SU-DHL-6 (cell line): ENCODE data around the gene NKAIN1.

Experiments
- H2AFZ ChIP-seq: fragments of 200-600 bp; sonication (generic); 2 replicates; pipeline ENCODE4 v1.6.1; 2014; ENCODE audit warnings: low read depth, mild to moderate bottlenecking, moderate library complexity, mixed read lengths, antibody characterized with exemption, low read length; ENCODE audit not compliant: severe bottlenecking
- H3F3A ChIP-seq: fragments of 200-600 bp; shearing (Covaris generic); 2 replicates; pipeline ENCODE4 v1.6.0; 2016; ENCODE audit warnings: antibody characterized with exemption, mild to moderate bottlenecking; ENCODE audit not compliant: insufficient read depth
- H3K27ac ChIP-seq: fragments of 200-600 bp; sonication (generic); 2 replicates; pipeline ENCODE4 v1.5.1; 2016; ENCODE audit warnings: low read depth, mild to moderate bottlenecking, low read length, moderate library complexity, mixed read lengths
- H3K27me3 ChIP-seq: fragments of 200-600 bp; sonication (generic), shearing (Covaris generic); 2 replicates; pipeline ENCODE4 v1.6.0; 2014; ENCODE audit warnings: mild to moderate bottlenecking, low read length
- H3K36me3 ChIP-seq: fragments of 200-600 bp; sonication (generic); 2 replicates; pipeline ENCODE4 v1.6.1; 2014; ENCODE audit warnings: mild to moderate bottlenecking, low read length, mixed read lengths
- H3K4me2 ChIP-seq: fragments of 300-600, 200-600 bp; shearing (Covaris generic), sonication (generic); 2 replicates; pipeline ENCODE4 v1.6.0; 2014; ENCODE audit warnings: low read length, low read depth, mild to moderate bottlenecking; ENCODE audit not compliant: poor library complexity, severe bottlenecking
- H3K4me3 ChIP-seq: fragments of 200-600 bp; sonication (generic); 2 replicates; pipeline ENCODE4 v1.5.1; 2014; ENCODE audit warnings: antibody characterized with exemption, low read length, mild to moderate bottlenecking, mixed read lengths; ENCODE audit not compliant: insufficient read depth, poor library complexity, severe bottlenecking
- H3K79me2 ChIP-seq: fragments of 200-600 bp; sonication (generic); 2 replicates; pipeline ENCODE4 v1.6.1; 2014; ENCODE audit warnings: mild to moderate bottlenecking, low read length, moderate library complexity; ENCODE audit not compliant: insufficient read depth
- H3K9ac ChIP-seq: fragments of 200-600 bp; sonication (generic); 2 replicates; pipeline ENCODE4 v1.7.0; 2014; ENCODE audit warnings: mild to moderate bottlenecking, low read length
- H3K9me2 ChIP-seq: fragments of 200-600 bp; sonication (generic); replicated peaks from 2 replicates; pipeline ENCODE4 v1.6.1; 2014; ENCODE audit warnings: low read length; ENCODE audit not compliant: insufficient read depth
- H3K9me3 ChIP-seq: fragments of 200-600 bp; sonication (generic); 2 replicates; pipeline ENCODE4 v1.6.1; 2014; ENCODE audit warnings: low read length, mixed read lengths; ENCODE audit not compliant: insufficient read depth
- H4K20me1 ChIP-seq: fragments of 200-600 bp; sonication (generic); 2 replicates; pipeline ENCODE4 v1.6.1; 2014; ENCODE audit warnings: low read depth, mild to moderate bottlenecking, antibody characterized with exemption, low read length, moderate library complexity, mixed read lengths
- CTCF ChIP-seq: fragments of 200-600 bp; sonication (generic); IDR thresholded peaks from one replicate; pipeline ENCODE4 v1.5.1; 2017; ENCODE audit warnings: antibody characterized with exemption, mild to moderate bottlenecking, low read length, moderate library complexity; ENCODE audit not compliant: insufficient read depth, poor library complexity, severe bottlenecking
- EZH2phosphoT487 ChIP-seq: fragments of 200-600 bp; sonication (generic), shearing (Covaris generic); conservative IDR thresholded peaks from 2 replicates; pipeline ENCODE4 v1.6.1; 2018; ENCODE audit warnings: mild to moderate bottlenecking, antibody characterized with exemption, low read length, moderate library complexity, mixed read lengths

Gene NKAIN1

GRCh38 chr1:31232689-31233088 is 7.0 kb downstream of the NKAIN1 start:
- H3K79me2 ChIP-seq, result no peaks in the 10 kb centered on the region
- H3K36me3 ChIP-seq, result no peaks in the 10 kb centered on the region
- no peak overlapping the region for H3K4me2 ChIP-seq
- no peak overlapping the region for H3K9ac ChIP-seq
- H3K4me3 ChIP-seq, result no peak overlapping the region
- TF ChIP-seq EZH2phosphoT487 (no peak), CTCF (no peak)
- H3K9me2 ChIP-seq, result no peaks in the 10 kb centered on the region
- H4K20me1 ChIP-seq, result no peaks in the 10 kb centered on the region
- H3K9me3 ChIP-seq, result no peaks in the 10 kb centered on the region
- no peak overlapping the region for H2AFZ ChIP-seq
- H3K27ac ChIP-seq, result no peak overlapping the region
- no peaks in the 10 kb centered on the region for H3K27me3 ChIP-seq
- H3F3A ChIP-seq, result no peaks in the 10 kb centered on the region

DNA sequence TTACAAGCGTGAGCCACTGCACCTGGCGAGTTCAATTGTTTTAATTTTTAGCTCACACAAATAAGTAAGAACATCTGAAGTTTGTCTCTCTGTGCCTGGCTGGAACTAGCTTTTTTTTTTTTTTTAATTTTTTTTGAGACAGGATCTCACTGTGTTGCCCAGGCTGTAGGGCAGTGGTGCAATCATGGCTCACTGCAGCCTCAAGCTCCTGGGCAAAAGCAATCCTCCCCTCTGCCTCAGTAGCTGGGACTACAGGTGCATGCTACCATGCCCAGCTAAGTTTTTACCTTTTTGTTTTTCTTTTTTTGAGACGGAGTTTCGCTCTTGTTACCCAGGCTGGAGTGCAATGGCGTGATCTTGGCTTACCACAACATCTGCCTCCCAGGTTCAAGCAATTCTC is 7.9 kb downstream of the NKAIN1 start:
- H3F3A ChIP-seq, result no peaks in the 10 kb centered on the region
- H3K36me3 ChIP-seq, result no peaks in the 10 kb centered on the region
- no peaks in the 10 kb centered on the region for H3K9me2 ChIP-seq
- H3K9ac ChIP-seq, result no peak overlapping the region
- H3K27me3 ChIP-seq, result no peaks in the 10 kb centered on the region
- TF ChIP-seq EZH2phosphoT487 (no peak), CTCF (no peak)
- H4K20me1 ChIP-seq, result no peaks in the 10 kb centered on the region
- H3K4me2 ChIP-seq, result no peak overlapping the region
- no peaks in the 10 kb centered on the region for H3K9me3 ChIP-seq
- no peaks in the 10 kb centered on the region for H3K79me2 ChIP-seq
- H2AFZ ChIP-seq, result no peak overlapping the region
- H3K27ac ChIP-seq, result no peak overlapping the region
- H3K4me3 ChIP-seq, result no peak overlapping the region

- no peaks in the 10 kb centered on the region for H3K36me3 ChIP-seq
- H3K9me2 ChIP-seq, result no peaks in the 10 kb centered on the region
- H3F3A ChIP-seq, result no peaks in the 10 kb centered on the region
- no peaks in the 10 kb centered on the region for H3K27me3 ChIP-seq
- H4K20me1 ChIP-seq, result no peaks in the 10 kb centered on the region
- no peak overlapping the region for H3K4me3 ChIP-seq
- no peaks in the 10 kb centered on the region for H3K79me2 ChIP-seq
- H2AFZ ChIP-seq, result no peak overlapping the region
- TF ChIP-seq CTCF (no peak), EZH2phosphoT487 (no peak)
- H3K27ac ChIP-seq, result no peak overlapping the region
- no peak overlapping the region for H3K9ac ChIP-seq
- H3K4me2 ChIP-seq, result no peak overlapping the region
- H3K9me3 ChIP-seq, result no peaks in the 10 kb centered on the region
These were observed 9.3 kb downstream of the NKAIN1 start for GRCh38 chr1:31230378-31230777.

GRCh38 chr1:31228986-31229385 is 10.7 kb downstream of the NKAIN1 start:
- no peaks in the 10 kb centered on the region for H3K9me3 ChIP-seq
- H2AFZ ChIP-seq, result no peak overlapping the region
- H3K4me3 ChIP-seq, result no peak overlapping the region
- H3F3A ChIP-seq, result no peaks in the 10 kb centered on the region
- H3K9ac ChIP-seq, result no peak overlapping the region
- no peaks in the 10 kb centered on the region for H3K79me2 ChIP-seq
- no peaks in the 10 kb centered on the region for H3K9me2 ChIP-seq
- H3K4me2 ChIP-seq, result no peak overlapping the region
- H4K20me1 ChIP-seq, result no peaks in the 10 kb centered on the region
- H3K27ac ChIP-seq, result no peak overlapping the region
- H3K27me3 ChIP-seq, result no peaks in the 10 kb centered on the region
- TF ChIP-seq CTCF (no peak), EZH2phosphoT487 (no peak)
- H3K36me3 ChIP-seq, result no peaks in the 10 kb centered on the region
